ENCODE data around the gene TRIM40. TPM values are rescaled to one million over a fixed set of nuclear protein-coding genes. Genes with fewer than 3 reads are reported as not detected.

Gene TRIM40
- total RNA-seq, 1 experiment from 2014 or later: not detected

- no peak for DNase-seq (ENCODE audit: low read depth in 1 of 2, low spot score in 2 of 2)
- Histone ChIP-seq H3K4me3 (no peak overlapping the region), H3K27me3 (replicated peaks) (no peaks in the 10 kb centered on the region), H3K36me3 (peaks cover 83% of the 10 kb centered on the region), H3K27ac (no peak overlapping the region), H3K9me3 (replicated peaks) (no peaks in the 10 kb centered on the region), H3K4me1 (replicated peaks) (no peaks in the 10 kb centered on the region)
Measured at GRCh38 chr6:30196376-30196775, 60.4 kb downstream of the TRIM40 start.

Other genes starting within 250 kb of the TRIM40 start
- 1,534 and 1,583 TPM in 2 replicates for gene HLA-A, start 193.6 kb upstream of the TRIM40 start, total RNA-seq (2014; rRNA removed; shearing (Covaris generic))
- gene POLR1H, start 74.9 kb upstream of the TRIM40 start, total RNA-seq (2014; rRNA removed; shearing (Covaris generic)): 22.5 and 29.7 TPM in 2 replicates
- gene PPP1R11, start 68.9 kb upstream of the TRIM40 start, total RNA-seq (2014; rRNA removed; shearing (Covaris generic)): 26.3 and 33.8 TPM in 2 replicates
- gene RNF39, start 60.4 kb upstream of the TRIM40 start, total RNA-seq (2014; rRNA removed; shearing (Covaris generic)): not detected in 2 replicates
- not detected in 2 replicates for gene TRIM31, start 23.1 kb upstream of the TRIM40 start, total RNA-seq (2014; rRNA removed; shearing (Covaris generic))
- not detected in 2 replicates for gene TRIM10, start 25.1 kb downstream of the TRIM40 start, total RNA-seq (2014; rRNA removed; shearing (Covaris generic))
- gene TRIM15, start 27.4 kb downstream of the TRIM40 start, total RNA-seq (2014; rRNA removed; shearing (Covaris generic)): not detected in 2 replicates
- 27.2 and 56.4 TPM in 2 replicates for gene TRIM26, start 77.3 kb downstream of the TRIM40 start, total RNA-seq (2014; rRNA removed; shearing (Covaris generic))
- 9.0 and 14.7 TPM in 2 replicates for gene TRIM39, start 190.8 kb downstream of the TRIM40 start, total RNA-seq (2014; rRNA removed; shearing (Covaris generic))
- 41.0 and 137 TPM in 2 replicates for gene RPP21, start 209.0 kb downstream of the TRIM40 start, total RNA-seq (2014; rRNA removed; shearing (Covaris generic))

Data from SJSA1 (cell line).